ENCODE data around the gene PDGFRA.
"Not testable (repeated sequence)": the region's sequence is repeated elsewhere in the genome, so short reads cannot be mapped to it uniquely, and the experiment has no call there.

PDGFRA gene

DNA sequence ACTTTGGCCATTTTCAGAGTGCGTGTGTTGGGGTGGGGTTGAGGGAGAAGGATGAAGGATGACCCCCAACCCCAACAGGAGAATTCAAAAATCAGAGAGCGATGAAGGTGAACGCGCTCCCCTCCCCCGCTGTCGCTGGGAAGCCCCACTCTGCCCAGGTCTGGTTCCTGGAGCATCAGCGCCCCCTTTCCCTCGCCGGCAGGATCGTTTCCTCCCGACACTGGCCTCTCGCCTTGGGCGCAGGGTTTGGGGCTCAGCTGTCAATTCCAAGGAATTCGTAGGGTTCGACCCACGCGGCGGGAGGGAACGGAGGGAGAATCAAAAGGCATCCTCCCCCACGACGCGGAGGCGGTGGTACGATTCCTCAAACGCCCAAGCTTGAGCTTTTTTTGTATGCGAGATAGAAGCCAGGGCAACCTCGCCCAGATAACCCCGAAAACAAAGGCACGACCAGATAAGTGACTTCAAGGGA, 1.0 kb upstream of the PDGFRA start:
- peak; percentile 48 to 75 (median 58) for DNase-seq

DNA sequence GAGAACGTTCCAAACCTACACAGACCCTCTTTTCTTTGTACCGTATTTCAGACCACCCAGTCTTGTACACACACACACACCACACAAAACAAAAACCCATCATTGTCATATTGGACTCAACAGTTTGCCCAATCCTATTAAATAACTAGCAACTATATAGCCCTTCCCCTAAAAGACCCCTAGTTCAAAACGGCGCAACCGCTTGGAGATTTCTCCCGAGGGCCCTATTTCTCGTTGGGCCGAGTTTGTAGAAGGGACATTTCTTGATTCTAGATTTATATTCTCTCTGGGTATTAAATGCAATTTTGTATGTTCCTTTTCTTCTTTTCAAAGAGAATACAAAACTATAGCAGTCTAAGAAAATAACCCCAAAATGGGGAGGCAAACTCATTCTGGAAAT, 547 bp upstream of the PDGFRA start:
- DNase-seq: no peak

DNA sequence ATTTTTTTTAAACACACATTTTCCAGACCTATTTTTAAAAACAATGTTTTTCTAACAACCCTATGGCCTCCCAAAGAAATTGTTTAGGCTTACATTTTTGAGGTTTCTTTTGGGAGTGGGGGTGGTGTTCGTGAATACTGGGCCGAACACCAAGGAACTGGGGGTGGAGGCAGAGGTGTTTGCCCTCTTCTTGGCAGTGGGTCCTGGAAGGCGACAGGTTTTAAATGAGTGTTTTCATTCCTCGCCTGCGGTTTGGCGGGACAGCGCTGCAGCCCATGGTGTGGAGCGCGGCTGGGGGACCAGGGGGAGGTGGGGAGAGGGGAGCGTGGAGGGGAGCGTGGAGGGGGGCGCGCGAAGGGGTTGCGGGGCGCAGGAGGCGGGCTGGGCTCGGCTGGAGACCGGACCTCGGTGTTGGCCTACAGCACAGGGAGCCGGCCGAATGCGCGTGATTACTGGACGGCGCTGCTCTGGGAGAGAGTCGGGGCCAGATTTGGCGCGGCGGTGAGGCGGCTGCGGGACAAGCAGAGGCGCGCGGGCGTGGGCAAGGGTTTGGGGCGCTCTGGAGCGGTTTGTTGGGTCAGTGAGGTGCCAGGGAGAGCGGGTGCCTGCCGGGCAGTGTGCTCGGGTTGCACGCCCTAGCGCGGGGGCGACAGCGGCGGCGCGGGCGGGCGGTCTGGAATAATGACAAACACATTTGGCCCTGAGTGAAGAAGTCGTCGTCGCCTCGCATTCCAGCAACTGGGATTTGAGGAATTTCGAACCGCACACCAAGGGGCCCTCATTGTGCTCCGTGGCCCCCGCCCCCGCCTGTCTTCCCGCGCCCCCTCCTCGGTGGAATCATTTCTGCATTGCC, 764 bp downstream of the PDGFRA start:
- peak in 1 of 3 donors; percentile 40 for DNase-seq

DNA sequence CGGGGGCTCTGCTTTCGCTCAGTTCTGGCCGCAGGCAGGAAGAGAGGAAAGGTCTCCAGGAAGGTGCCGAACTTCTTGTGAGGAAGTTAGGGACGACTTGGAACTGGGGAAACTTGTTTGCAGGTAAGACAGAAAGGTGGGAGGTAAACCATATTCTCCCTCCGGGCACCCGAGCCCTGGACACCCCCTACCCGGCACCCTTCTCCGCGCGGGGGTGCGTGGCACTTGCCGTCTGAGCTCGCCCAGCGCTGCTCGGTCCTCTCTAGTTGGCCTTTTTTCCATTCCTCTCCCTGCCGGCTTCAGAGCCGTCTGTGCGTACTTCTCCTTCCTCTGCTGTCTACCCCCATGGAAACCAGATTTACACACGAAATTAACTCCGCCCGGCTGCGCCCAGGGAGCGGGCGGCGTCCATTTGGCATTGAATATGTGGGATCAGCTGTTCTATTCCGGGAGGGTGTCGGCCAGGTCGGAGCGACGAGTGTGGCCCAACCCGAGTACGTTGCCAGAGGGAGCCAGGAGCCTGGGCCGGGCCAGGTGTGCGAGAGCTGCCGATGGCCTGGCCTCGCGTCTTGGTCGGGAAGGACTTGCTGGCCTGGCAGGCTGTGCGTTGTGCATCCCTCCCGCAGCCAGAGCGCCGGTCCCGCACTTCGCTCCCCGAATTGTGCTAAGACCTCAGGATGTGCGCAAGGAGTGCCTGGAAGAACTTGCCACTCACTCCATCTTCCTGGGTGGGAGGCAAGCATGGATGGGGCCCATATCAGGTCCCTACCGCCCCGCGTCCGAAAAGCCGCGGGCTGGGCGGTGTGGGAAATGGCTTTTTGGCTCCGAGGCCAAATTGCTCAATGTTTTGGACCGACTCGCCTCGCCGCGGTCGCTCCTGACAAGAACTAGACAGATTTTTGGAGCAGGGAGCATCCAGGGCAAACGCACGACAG, 1.7 kb downstream of the PDGFRA start:
- peak in 1 of 3 donors; percentile 35 for DNase-seq

DNA sequence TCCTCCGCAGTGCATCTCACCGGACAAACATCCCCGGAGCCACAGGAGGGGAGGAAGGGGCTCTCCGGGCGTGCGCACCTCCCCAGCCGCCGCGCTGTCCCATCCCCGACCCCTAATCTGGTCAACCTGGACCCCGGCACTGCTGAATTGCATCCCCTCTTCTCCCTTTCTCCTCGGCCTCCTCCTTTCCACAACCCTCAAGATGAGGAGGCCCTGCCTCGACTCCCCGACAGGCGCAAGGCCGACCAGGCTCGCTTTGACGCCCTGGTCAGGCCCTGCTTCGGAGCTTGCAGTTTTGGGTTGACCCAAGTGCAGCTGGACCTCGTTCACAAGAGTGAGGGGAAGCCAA, 2.3 kb downstream of the PDGFRA start:
- DNase-seq: no peak

DNA sequence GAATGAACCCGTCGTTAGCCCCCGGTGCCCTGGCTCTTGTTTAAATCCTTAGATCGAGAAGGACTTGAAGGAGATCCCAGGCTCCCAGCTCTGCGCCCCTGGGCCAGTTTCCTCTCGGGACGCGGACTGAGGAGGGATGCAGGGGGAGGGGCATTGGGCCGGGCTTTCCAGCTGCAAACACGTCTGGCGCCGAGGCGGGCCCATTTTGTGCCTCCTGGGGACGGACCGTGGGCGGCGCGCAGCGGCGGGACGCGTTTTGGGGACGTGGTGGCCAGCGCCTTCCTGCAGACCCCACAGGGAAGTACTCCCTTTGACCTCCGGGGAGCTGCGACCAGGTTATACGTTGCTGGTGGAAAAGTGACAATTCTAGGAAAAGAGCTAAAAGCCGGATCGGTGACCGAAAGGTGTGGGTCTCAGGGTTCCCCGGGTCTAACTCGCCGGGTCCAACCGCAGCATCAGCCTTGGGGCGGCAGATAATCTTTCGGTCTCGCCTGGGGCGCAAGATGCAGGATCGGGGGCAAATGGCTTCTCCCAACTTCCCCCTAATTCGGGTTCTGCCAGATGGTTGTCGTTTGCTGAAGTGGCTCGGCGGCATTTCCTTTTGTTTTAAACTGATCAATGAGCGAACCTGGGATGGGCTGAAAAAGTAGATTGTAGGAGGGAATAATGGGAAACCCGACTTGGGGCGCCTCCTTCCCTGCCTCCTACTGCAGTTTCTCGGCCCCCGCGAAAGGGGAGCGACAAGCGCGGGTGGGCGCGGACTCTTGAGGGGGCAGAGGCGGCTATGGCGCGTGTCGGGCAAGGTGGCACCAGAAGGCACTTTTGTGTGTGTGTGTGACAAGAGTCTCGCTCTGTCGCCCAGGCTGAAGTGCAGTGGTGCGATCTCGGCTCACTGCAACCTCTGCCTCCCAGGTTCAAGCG, 2.9 kb downstream of the PDGFRA start:
- DNase-seq: peak in 1 of 3 donors; percentile 35

DNA sequence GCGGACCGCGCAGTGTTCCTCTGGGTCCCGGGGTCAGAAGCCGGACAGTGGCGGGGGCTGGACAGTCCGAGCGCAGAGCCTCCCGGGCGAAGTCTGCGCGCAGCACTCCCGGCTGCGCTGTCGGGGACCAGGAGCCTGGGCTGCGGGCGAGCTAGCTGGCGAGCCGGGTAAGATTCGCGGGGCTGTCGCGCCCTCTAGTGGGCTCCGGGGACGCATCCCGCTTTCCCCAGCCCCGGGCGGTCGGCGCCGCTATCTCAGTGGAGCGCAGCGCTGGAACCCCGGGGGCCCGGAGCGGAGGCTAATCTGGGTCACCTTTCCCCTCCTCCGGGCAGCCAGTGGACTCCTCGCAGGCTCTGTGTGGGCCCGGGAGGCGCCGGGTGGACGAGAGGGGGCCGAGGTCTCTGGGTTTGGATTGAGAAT, 4.2 kb downstream of the PDGFRA start:
- DNase-seq: peak; percentile 90 to 96 (median 95)

DNA sequence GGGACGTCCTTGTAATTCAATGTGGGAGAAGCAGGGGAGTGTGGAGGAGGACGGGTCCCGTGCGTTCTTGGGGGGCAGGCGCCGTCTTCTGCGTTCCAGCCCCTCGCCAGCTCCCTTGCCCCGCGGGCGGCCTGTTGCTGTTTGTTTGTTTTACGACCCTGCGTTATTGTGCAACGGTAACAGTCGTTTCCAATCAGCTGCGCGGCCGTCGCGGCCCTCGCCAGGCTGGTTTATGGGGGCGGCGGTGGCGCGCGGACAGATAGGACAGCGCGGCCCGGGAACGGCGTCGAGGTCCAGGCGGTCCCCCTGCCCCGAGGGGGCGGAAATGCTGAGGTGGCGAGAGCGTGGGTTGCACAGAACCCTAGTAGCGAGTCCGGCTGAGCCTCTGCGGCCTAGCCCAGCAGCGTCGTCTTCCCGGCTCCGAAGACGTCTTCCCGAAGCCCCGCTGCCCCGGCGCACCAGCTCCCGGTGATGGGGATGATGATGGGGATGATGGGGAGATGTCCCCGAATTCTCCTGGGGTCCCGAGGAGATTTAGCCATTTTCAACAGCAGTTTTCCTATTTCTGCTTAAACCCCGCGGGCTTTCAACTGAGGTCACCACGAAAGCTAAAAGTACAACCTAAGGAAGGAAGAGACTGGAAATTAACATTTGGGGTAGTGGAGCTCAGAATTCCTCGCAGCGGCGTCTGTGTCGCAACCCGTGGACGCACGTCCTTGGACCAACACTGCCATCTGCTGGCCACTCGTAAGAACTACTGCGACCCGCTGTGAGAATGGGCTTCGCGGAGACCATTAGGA, 4.8 kb downstream of the PDGFRA start:
- peak; percentile 88 to 93 (median 92) for DNase-seq

DNA sequence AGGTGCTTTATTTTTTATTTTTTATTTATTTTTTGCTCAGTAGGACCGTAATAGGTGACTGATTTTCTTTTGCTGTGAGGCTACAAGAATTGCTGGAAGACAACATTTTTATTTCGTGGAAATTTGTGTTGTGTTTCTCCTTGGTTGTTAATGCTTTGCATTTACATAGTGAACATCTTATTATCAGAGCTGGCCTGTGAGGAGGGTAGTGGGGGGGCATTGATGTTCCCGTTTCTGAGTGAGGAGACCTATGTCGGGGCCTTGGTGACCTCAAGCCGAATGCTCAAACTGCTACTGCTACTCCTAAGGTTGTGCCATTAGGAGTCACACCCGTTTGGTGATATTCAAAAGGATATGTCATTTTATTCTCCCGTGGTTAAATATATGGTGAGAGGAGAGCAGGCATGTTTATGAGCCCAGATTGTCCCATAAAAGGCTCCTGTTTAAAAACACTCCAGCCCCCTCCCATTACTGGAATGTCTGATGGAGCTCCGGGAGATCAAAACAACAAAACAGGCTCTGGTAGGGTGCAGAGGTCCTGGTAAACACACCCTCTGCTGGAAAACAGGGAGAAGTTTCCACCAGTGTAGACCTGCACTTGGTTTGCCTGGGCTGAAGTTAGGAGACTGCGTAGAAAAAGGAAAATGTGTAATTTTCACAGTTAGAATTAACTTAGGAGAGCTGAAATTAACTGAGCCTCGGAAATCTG, 5.6 kb downstream of the PDGFRA start:
- no peak for DNase-seq

DNA sequence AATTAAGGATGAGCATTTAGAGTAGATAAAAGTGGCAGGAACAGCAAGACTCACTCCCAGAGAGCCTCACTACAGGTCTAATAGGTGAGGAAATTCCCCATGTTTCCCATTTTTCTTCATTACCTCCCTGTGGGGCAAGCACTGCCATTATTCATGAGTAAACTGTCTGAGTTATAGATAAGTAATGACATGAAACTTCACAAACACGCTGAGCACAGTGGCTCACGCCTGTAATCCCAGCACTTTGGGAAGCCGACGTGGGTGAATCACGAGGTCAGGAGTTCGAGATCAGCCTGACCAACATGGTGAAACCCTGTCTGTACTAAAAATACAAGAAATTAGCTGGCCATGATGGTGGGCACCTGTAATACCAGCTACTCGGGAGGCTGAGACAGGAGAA, 7.2 kb downstream of the PDGFRA start:
- DNase-seq: not testable (repeated sequence)

DNA sequence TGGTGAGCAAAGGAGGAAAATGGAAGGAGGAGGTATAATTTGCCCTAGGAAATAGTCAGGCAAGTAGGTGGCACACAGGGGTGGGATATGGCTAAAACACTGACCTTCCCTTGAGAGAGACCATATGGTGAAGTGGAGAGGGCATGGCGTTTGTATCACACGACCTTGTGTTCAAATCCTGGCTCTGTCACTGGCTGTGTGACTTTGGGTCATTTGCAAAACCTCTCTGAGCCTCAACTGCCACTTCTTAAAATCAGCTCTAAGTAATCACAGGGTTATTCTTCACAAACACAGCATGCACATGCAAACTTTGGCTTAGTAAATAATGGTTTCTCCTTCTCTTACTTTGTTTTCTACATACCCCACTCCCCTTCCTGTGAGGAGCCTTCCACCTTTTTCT, 8.7 kb downstream of the PDGFRA start:
- DNase-seq: no peak

DNA sequence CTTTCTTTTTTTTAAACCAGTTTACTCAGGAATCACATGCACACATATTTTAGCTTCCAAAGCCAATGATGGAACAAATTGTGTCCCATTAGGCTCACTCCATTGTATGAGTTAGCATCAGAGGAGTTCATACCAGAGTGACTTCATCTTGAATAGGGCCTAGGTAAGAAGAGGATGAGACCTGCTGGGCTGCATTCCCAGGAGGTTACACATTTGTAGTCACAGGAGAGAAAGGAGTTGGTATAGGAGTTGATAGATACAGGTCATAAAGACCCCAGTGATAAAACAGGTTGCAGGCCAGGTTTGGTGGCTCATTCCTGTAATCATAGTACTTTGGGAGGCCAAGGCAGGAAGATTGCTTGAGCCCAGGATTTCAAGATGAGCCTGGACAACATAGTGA, 9.3 kb downstream of the PDGFRA start:
- DNase-seq: no peak

DNA sequence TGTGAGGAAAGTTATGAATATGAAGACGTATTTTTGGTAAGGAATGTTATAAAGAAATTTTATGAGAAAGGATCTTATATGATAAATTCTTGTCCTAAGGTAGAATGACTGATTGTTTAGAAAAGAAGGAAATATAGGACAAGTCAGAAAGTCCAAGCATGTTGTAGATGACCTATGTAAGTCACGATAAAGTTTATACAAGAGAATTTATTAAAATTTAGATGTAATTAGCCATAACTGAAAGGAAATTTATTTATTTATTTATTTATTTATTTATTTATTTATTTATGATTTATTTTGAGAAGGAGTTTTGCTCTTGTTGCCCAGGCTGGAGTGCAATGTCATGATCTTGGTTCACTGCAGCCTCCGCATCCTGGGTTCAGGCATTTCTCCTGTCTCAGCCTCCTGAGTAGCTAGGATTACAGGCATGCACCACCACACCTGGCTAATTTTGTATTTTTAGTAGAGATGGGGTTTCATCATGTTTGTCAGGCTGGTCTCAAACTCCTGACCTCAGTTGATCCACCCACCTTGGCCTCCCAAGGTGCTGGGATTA, 12.3 kb downstream of the PDGFRA start:
- peak in 1 of 3 donors; percentile 8 for DNase-seq

DNA sequence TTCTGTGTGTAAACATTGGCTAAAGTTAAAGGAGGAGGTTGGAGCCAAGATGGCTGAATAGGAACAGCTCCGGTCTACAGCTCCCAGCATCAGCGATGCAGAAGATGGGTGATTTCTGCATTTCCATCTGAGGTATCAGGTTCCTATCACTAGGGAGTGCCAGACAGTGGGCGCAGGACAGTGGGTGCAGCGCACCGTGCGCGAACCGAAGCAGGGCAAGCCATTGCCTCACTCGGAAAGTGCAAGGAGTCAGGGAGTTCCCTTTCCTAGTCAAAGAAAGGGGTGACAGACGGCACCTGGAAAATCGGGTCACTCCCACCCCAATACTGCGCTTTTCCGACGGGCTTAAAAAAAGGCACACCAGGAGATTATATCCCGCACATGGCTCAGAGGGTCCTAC, 14.4 kb downstream of the PDGFRA start:
- not testable (repeated sequence) for DNase-seq

DNA sequence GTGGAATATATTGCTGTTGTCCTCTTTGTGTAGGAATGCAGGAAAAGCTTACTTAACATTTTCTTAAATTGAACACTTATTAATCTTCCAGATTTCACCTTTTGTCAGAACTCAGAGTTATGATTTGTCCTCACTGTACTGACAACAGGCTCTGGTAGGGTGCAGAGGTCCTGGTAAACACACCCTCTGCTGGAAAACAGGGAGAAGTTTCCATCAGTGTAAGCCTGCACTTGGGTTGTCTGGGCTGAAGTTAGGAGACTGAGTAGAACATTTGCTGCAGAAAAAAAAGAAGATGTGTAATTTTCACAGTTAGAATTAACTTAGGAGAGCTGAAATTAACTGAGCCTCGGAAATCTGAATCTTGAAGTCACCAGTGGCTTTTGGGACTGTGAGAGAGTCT, 23.2 kb downstream of the PDGFRA start:
- DNase-seq: not testable (repeated sequence)

DNA sequence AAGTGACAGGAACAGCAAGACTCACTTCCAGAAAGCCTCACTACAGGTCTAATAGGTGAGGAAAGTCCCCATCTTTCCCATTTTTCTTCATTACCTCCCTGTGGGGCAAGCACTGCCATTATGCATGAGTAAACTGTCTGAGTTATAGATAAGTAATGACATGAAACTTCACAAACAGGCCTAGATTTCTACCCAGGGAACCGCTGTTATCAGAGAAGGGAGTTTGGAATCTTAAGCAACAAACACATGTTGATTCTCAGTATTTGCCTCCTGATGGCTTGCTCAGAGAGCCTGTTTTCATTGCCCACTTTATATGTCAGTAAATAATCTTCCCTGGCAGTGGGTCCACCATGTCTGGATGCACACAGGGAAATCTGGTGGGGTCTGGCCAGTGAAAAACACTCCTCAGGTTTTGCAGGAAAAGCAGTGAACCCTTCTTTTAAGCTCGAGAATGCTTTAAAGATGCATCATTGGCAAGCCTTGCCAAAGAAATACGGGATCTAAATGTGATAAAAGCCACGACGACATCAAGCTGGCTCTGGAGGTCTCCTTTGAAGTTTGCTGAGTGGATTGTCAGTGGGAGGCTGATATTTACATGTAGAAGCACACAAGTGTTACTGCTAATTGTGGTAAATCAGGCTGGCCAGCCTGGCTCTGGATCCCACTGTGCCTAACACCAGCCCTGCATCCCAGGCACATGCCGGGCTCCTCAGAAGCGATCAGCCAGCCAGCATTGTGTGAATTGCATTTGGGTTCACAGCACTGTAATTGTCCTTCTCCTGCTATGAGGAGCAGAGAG, 25.2 kb downstream of the PDGFRA start:
- no peak for DNase-seq

DNA sequence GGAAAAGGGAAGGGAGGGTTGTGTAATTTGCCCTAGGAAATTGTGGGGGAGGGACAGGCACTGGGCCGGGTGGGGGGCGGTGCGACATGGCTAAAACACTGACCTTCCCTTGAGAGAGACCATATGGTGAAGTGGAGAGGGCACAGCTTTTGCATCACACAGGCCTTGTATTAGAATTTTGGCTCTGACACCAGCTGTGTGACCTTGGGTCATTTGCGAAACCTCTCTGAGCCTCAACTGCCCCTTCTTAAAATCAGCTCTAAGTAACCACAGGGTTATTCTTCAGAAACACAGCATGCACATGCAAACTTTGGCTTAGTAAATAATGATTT, 25.8 kb downstream of the PDGFRA start:
- DNase-seq: no peak

DNA sequence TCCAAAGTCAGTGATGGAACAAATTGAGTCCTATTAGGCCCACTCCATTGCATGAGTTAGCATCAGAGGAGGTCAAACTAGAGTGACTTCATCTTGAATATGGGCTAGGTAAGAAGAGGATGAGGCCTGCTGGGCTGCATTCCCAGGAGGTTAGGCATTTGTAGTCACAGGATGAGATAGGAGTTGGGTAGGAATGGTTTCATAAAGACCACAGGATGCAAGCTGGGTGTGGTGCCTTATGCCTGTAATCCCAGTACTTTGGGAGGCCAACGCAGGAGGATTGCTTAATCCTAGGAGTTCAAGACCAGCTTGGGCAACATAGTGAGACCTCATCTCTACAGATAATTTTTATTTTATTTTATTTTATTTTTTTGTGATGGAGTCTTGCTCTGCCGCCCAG, 26.8 kb downstream of the PDGFRA start:
- DNase-seq: no peak

DNA sequence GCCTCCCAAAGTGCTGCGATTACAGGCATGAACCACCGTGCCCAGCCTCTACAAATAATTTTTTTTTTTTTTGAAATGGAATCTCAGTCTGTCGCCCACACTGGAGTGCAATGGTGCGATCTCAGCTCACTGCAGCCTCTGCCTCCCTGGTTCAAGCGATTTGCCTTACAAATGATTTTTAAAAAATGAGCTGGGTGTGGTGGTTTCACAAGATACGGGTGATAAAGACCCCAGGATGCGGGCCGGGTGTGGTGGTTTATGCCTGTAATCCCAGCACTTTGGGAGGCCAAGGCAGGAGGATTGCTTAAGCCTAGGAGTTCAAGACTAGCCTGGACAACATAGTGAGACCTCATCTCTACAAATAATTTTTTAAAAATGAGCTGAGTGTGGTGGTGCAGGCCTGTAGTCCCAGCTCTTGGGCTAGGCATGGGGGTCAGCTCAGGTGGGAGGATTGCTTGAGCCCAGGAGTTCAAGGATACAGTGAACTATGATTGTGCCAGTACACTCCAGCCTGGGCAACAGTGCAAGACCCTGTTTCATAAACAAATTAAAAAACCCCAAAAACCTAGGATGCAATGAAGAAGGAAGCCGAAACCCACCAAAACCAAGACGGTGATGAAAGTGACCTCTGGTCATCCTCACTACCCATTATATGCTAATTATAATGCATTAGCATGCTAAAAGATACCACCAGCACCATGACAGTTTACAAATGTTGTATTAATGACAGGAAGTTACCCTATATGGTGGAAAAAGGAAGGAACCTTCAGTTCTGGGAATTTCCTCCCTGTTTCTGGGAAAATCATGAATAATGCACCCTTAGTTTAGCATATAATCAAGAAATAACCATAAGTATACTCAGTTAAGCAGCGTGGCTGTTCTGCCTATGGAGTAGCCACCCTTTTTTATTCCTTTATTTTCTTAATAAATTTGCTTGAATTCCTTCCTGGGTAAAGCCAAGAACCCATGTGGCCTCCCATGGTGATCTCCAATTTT, 27.7 kb downstream of the PDGFRA start:
- peak; percentile 24 to 71 (median 38) for DNase-seq

Data from suppressor macrophage treated with lipopolysaccharide for 1 hour (primary cell).